C4-2B (cell line): ENCODE data around the gene PNPLA5.

Experiments used
- CTCF ChIP-seq: fragments of 450-650 bp; conservative IDR thresholded peaks from 2 replicates; pipeline ENCODE4 v1.5.1; 2017; ENCODE audit warnings: mild to moderate bottlenecking
- ZFX ChIP-seq: fragments of 450-650 bp; IDR thresholded peaks from 2 replicates; pipeline ENCODE4 v1.6.1; 2017

GRCh38 chr22:43905681-43906080 lies 13.9 kb upstream of the PNPLA5 start:
- TF ChIP-seq ZFX (no peak), CTCF (no peak)
